ENCODE measurements around the gene SRSF10.

- no peak for TF ChIP-seq SUZ12 (IDR thresholded peaks at IDR 0.05; ENCODE audit: extremely low read depth, insufficient read depth, insufficient read length)
- TF ChIP-seq ZNF274 (IDR thresholded peaks at IDR 0.05; ENCODE audit: low read depth, low read length), result no peak
Observed at GRCh38 chr1:24018611-24019580, 38.8 kb upstream of the SRSF10 start.
